Thymus (tissue), 11 donors: ENCODE results near the gene CTNND2. TPM values are rescaled to one million over a fixed set of nuclear protein-coding genes. Genes with fewer than 3 reads are reported as not detected.

ENCODE experiments used
- DNase-seq, 9 donors: peaks; one replicate each; pipeline ENCODE4 v3.0.0-alpha.2; 2013; ENCODE audit warnings: low spot score in 9 of 9, low read depth in 6 of 9, missing footprints in 1 of 9
- H3K27ac ChIP-seq, 2 donors: one replicate each; pipeline ENCODE4 v1.5.1; 2013; ENCODE audit warnings: control low read depth in 1 of 2, low read depth in 1 of 2, low read length in 1 of 2, mild to moderate bottlenecking in 1 of 2, moderate library complexity in 1 of 2
- H3K27me3 ChIP-seq, 2 donors: one replicate each; pipeline ENCODE4 v1.5.1; 2013; ENCODE audit warnings: low read length in 1 of 2; ENCODE audit not compliant: control insufficient read depth in 2 of 2, insufficient read depth in 1 of 2
- H3K36me3 ChIP-seq, 2 donors: one replicate each; pipeline ENCODE4 v1.5.1; 2013; ENCODE audit warnings: low read length in 1 of 2, mild to moderate bottlenecking in 1 of 2, moderate library complexity in 1 of 2; ENCODE audit not compliant: control insufficient read depth in 2 of 2, insufficient read depth in 2 of 2
- H3K4me1 ChIP-seq, 2 donors: one replicate each; pipeline ENCODE4 v1.5.1; 2013; ENCODE audit warnings: low read length in 2 of 2; ENCODE audit not compliant: control insufficient read depth in 2 of 2, insufficient read depth in 2 of 2
- H3K4me3 ChIP-seq, 2 donors: one replicate each; pipeline ENCODE4 v1.5.1; 2013; ENCODE audit warnings: low read length in 2 of 2, control low read depth in 1 of 2, mild to moderate bottlenecking in 1 of 2
- H3K9me3 ChIP-seq, 2 donors: one replicate each; pipeline ENCODE4 v1.5.1; 2013; ENCODE audit warnings: low read length in 1 of 2, mild to moderate bottlenecking in 1 of 2; ENCODE audit not compliant: control insufficient read depth in 2 of 2, insufficient read depth in 1 of 2
- WGBS: extraction: QIAGEN DNeasy Blood & Tissue Kit; methylation state at CpG from one replicate; pipeline ENCODE4 v1.1.7; 2013; 5-methylcytosine and 5-hydroxymethylcytosine counted together
- polyA plus RNA-seq: library from polyadenylated mRNA; stranded (reverse); fragments of 200-250 nt; gene quantifications from one replicate; pipeline ENCODE4 v1.2.3, GENCODE V29; 2013
- total RNA-seq: library from RNA; stranded (reverse); fragments of 120-200 nt; gene quantifications from one replicate; pipeline ENCODE4 v1.2.4, GENCODE V29; 2013
- donor health status: healthy.

The CTNND2 gene
- total and polyA plus RNA-seq, 2 donors: 0.41 to 0.42 TPM

DNA sequence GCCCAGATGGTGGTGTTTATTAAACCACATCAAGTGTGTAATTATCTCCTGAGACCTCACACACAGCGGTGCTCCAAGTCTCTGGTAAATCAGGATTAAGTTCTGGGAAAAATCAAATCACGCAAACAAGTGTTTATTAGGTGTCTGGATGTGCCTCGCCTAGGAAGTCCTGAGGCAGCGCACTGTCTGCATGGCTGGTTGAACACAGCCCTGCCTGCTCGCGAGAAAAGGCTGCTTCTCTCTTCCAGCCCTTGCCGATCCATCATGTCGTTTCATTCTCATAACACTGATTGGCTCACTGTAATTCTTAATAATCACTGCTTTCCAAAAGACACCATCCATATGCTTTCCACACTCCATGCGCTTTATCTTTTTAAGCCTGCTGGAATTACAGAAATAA lies 913.6 kb downstream of the CTNND2 start:
- 98% methylated on average over 9 of the region's 9 CpGs for WGBS
- Histone ChIP-seq H3K27ac (no peak overlapping the region), H3K36me3 (no peaks in the 10 kb centered on the region), H3K27me3 (no peaks in the 10 kb centered on the region), H3K4me3 (no peak overlapping the region), H3K9me3 (no peaks in the 10 kb centered on the region), H3K4me1 (no peaks in the 10 kb centered on the region)
- no peak for DNase-seq

- H3K36me3 ChIP-seq: no peaks in the 10 kb centered on the region
- 59% methylated on average over 6 of the region's 6 CpGs for WGBS
- no peaks in the 10 kb centered on the region for H3K27me3 ChIP-seq
- no peak for DNase-seq
- no peaks in the 10 kb centered on the region for H3K4me1 ChIP-seq
- H3K9me3 ChIP-seq: no peaks in the 10 kb centered on the region
- no peak overlapping the region for H3K27ac ChIP-seq
- no peak overlapping the region for H3K4me3 ChIP-seq
Observed at GRCh38 chr5:10989577-10990263, 914.5 kb downstream of the CTNND2 start.

GRCh38 chr5:10988622-10989021 lies 915.6 kb downstream of the CTNND2 start:
- no peaks in the 10 kb centered on the region for H3K27me3 ChIP-seq
- DNase-seq: no peak
- no peaks in the 10 kb centered on the region for H3K4me1 ChIP-seq
- WGBS: 14% methylated on average over 2 of the region's 2 CpGs
- no peaks in the 10 kb centered on the region for H3K36me3 ChIP-seq
- H3K27ac ChIP-seq: no peak overlapping the region
- no peaks in the 10 kb centered on the region for H3K9me3 ChIP-seq
- no peak overlapping the region for H3K4me3 ChIP-seq

GRCh38 chr5:10987925-10988504 lies 916.2 kb downstream of the CTNND2 start:
- peak in 8 of 9 donors; percentile 9 to 62 (median 22) for DNase-seq

DNA sequence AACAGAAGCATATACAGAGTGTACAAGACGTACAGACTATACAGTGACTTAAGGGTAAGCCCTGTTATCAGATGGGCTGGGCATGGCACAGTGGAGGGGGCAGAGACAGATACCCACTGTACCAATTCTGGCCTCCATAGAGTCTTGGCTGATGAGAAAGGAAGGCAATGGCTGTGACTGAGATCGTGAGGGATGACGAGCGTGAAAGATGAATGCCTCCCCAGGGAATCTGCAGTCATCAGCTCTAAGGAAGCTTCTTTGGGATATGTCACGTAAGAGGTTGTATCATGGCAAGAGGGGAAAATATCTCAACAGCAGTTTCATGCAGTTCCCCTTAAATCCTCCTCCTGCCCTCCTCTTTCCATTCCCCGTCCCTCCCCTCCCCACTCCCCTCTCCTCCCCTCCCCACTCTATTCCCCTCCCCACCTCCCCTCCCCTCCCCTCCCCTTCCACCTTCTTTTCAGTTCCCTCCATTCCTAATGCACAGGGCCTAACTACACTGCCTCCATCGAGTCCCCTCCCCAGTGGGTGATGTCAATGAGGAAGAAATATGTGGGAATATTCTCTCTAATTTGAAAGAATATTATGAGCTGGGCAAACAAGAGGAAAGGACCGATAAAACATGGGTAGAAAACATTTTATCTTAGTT lies 916.8 kb downstream of the CTNND2 start:
- no peak overlapping the region for H3K27ac ChIP-seq
- H3K9me3 ChIP-seq: no peaks in the 10 kb centered on the region
- no peaks in the 10 kb centered on the region for H3K36me3 ChIP-seq
- no peaks in the 10 kb centered on the region for H3K27me3 ChIP-seq
- no peak for DNase-seq
- H3K4me3 ChIP-seq: no peak overlapping the region
- 64% methylated on average over 8 of the region's 8 CpGs for WGBS
- H3K4me1 ChIP-seq: peaks cover 0 to under 1% of the 10 kb centered on the region in 2 donors

More at GRCh38 chr5:10987925-10988504, 916.2 kb downstream of the CTNND2 start:
- no peaks in the 10 kb centered on the region for H3K9me3 ChIP-seq
- WGBS: 10% methylated on average over 17 of the region's 17 CpGs
- H3K4me1 ChIP-seq: no peaks in the 10 kb centered on the region
- H3K4me3 ChIP-seq: no peak overlapping the region
- no peak overlapping the region for H3K27ac ChIP-seq
- no peaks in the 10 kb centered on the region for H3K27me3 ChIP-seq
- no peaks in the 10 kb centered on the region for H3K36me3 ChIP-seq

DNA sequence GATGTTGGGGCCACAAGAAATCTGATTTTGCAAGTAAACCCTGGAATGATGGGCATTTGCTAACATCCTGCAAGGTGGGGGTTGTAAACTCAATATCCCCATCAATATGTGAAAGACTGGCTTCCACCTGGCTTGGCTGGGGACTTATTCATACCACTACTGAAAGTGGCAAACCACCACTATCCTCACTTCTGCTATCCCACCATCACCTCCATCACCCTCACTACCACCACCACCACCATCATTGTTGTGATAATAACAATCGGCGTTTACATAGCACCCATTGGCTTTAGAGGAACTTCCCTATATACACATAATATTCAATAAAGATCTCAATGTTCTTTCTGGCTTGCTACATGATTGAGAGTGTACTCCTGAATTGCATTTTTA lies 918.5 kb downstream of the CTNND2 start:
- H3K27me3 ChIP-seq: no peaks in the 10 kb centered on the region
- no peak overlapping the region for H3K4me3 ChIP-seq
- no peak for DNase-seq
- 96% methylated on average over 2 of the region's 2 CpGs for WGBS
- no peaks in the 10 kb centered on the region for H3K36me3 ChIP-seq
- no peaks in the 10 kb centered on the region for H3K9me3 ChIP-seq
- peaks cover 0 to 4% of the 10 kb centered on the region in 2 donors for H3K4me1 ChIP-seq
- H3K27ac ChIP-seq: no peak overlapping the region

- DNase-seq: no peak
- Histone ChIP-seq H3K9me3 (no peaks in the 10 kb centered on the region), H3K36me3 (no peaks in the 10 kb centered on the region), H3K4me3 (no peak overlapping the region), H3K27ac (no peak overlapping the region), H3K27me3 (no peaks in the 10 kb centered on the region), H3K4me1 (peaks cover 0 to 4% of the 10 kb centered on the region in 2 donors)
- 91% methylated on average over 4 of the region's 4 CpGs for WGBS
Observed at GRCh38 chr5:10985091-10985720, 919.0 kb downstream of the CTNND2 start.

DNA sequence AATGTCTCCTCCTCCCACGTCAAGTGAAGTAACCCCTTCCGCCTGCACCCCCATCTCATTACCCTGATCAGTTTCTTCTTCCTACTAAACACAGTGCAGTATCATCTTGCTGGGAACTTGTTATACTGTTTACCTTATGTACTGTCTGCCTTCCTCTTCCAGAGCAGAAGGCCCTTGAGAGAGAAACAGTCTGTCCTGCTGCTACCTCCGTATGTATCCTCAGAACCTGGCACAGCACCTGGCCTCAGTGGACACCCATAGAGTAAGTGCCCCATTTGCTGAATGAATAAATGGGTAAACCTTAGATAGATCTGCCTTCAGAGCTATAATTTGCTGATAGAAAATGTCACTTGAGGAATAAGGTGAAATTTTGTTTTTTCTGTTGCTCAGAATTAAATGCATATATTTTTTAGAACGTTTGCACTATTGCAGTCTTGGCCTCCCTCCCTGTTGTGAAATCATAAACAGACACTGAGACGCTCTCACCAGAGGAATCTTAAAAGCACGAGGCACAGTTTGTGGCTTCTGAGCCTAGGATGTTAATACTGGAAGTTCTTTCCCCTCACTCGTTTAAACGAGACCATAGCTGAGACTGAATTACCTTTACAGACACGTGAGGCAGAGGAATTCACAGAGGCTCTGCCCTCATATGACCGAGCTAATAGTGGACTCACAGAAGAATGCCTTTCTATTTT lies 920.1 kb downstream of the CTNND2 start:
- Histone ChIP-seq H3K4me3 (no peak overlapping the region), H3K9me3 (no peaks in the 10 kb centered on the region), H3K27ac (no peak overlapping the region), H3K36me3 (no peaks in the 10 kb centered on the region), H3K27me3 (no peaks in the 10 kb centered on the region), H3K4me1 (peaks cover 0 to 4% of the 10 kb centered on the region in 2 donors)
- WGBS: 89% methylated on average over 10 of the region's 10 CpGs
- DNase-seq: no peak
